ENCODE data around the gene CCDC24. TPM values are rescaled to one million over a fixed set of nuclear protein-coding genes. Genes with fewer than 3 reads are reported as not detected.

CCDC24 gene
- total and polyA plus RNA-seq, 9 of the 15 experiments (the other 6 are each of a cell fraction or from before 2014, with no cell fraction given) = 0.31 to 4.5 (median 1.5) TPM

DNA sequence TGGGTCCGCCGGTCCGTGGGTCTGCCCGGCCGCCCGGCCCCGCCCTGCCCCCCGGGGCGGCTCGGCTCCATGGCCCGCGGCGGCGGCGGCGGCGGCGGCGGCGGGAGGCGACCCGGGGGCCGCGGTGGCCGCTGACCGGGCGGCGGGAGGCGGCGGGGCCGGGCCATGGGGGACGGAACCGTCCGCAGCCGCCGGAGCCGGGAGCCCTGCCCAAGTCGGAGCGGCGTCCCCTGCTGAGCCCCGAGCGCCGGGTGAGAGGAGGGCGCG lies 12.2 kb upstream of the CCDC24 start (continued):
- TF ChIP-seq ZNF263 (CRISPR knock-in tag; IDR thresholded peaks at IDR 0.05; ENCODE audit: borderline replicate concordance) (no peak), CBX3 (IDR thresholded peaks at IDR 0.05; ENCODE audit: borderline replicate concordance in 1 of 2, low read length in 2 of 2) (no peak), GATAD2B (IDR thresholded peaks at IDR 0.05; ENCODE audit: borderline replicate concordance) (no peak), PTBP1 (IDR thresholded peaks at IDR 0.05; ENCODE audit: low read depth, low read length) (no peak), YY1 (IDR thresholded peaks at IDR 0.05; ENCODE audit: borderline replicate concordance in 1 of 3, control insufficient read depth in 1 of 3, extremely low read depth in 1 of 3, insufficient read depth in 3 of 3, insufficient read length in 1 of 3, insufficient replicate concordance in 2 of 3, low read depth in 1 of 3, low read length in 2 of 3) (no peak), MCM5 (IDR thresholded peaks at IDR 0.05; ENCODE audit: low read depth) (no peak), NR3C1 (CRISPR knock-in tag; IDR thresholded peaks at IDR 0.05) (no peak), POLR2G (IDR thresholded peaks at IDR 0.05; ENCODE audit: low read depth, low read length) (peak; percentile 10; the same call in 1 of the 2 replicates), POLR2A (conservative IDR thresholded peaks at IDR 0.05) (no peak), TBL1XR1 (IDR thresholded peaks at IDR 0.05; ENCODE audit: low read length in 2 of 2) (no peak), RFX1 (IDR thresholded peaks at IDR 0.05) (no peak), SIN3A (IDR thresholded peaks at IDR 0.05; ENCODE audit: borderline replicate concordance in 2 of 2, control insufficient read depth in 1 of 2, low read depth in 2 of 2, low read length in 2 of 2) (no peak), ZNF511 (CRISPR knock-in tag; IDR thresholded peaks at IDR 0.05) (no peak), ZNF583 (CRISPR knock-in tag; IDR thresholded peaks at IDR 0.05) (no peak), NEUROD1 (IDR thresholded peaks at IDR 0.05; ENCODE audit: borderline replicate concordance, low read depth, low read length, partially characterized antibody) (no peak), BRD9 (IDR thresholded peaks at IDR 0.05; ENCODE audit: low read depth, partially characterized antibody) (no peak)
- TF ChIP-seq, protein P1, sequence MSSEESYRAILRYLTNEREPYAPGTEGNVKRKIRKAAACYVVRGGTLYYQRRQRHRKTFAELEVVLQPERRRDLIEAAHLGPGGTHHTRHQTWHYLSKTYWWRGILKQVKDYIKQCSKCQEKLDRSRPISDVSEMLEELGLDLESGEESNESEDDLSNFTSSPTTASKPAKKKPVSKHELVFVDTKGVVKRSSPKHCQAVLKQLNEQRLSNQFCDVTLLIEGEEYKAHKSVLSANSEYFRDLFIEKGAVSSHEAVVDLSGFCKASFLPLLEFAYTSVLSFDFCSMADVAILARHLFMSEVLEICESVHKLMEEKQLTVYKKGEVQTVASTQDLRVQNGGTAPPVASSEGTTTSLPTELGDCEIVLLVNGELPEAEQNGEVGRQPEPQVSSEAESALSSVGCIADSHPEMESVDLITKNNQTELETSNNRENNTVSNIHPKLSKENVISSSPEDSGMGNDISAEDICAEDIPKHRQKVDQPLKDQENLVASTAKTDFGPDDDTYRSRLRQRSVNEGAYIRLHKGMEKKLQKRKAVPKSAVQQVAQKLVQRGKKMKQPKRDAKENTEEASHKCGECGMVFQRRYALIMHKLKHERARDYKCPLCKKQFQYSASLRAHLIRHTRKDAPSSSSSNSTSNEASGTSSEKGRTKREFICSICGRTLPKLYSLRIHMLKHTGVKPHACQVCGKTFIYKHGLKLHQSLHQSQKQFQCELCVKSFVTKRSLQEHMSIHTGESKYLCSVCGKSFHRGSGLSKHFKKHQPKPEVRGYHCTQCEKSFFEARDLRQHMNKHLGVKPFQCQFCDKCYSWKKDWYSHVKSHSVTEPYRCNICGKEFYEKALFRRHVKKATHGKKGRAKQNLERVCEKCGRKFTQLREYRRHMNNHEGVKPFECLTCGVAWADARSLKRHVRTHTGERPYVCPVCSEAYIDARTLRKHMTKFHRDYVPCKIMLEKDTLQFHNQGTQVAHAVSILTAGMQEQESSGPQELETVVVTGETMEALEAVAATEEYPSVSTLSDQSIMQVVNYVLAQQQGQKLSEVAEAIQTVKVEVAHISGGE (CRISPR knock-in tag; IDR thresholded peaks at IDR 0.05) = peak in 1 of 3 experiments; percentile 61; a peak in 2 of 6 replicates
- TF ChIP-seq, protein P2, sequence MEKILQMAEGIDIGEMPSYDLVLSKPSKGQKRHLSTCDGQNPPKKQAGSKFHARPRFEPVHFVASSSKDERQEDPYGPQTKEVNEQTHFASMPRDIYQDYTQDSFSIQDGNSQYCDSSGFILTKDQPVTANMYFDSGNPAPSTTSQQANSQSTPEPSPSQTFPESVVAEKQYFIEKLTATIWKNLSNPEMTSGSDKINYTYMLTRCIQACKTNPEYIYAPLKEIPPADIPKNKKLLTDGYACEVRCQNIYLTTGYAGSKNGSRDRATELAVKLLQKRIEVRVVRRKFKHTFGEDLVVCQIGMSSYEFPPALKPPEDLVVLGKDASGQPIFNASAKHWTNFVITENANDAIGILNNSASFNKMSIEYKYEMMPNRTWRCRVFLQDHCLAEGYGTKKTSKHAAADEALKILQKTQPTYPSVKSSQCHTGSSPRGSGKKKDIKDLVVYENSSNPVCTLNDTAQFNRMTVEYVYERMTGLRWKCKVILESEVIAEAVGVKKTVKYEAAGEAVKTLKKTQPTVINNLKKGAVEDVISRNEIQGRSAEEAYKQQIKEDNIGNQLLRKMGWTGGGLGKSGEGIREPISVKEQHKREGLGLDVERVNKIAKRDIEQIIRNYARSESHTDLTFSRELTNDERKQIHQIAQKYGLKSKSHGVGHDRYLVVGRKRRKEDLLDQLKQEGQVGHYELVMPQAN (IDR thresholded peaks at IDR 0.05; ENCODE audit: borderline replicate concordance) = no peak
- TF ChIP-seq, protein P3, sequence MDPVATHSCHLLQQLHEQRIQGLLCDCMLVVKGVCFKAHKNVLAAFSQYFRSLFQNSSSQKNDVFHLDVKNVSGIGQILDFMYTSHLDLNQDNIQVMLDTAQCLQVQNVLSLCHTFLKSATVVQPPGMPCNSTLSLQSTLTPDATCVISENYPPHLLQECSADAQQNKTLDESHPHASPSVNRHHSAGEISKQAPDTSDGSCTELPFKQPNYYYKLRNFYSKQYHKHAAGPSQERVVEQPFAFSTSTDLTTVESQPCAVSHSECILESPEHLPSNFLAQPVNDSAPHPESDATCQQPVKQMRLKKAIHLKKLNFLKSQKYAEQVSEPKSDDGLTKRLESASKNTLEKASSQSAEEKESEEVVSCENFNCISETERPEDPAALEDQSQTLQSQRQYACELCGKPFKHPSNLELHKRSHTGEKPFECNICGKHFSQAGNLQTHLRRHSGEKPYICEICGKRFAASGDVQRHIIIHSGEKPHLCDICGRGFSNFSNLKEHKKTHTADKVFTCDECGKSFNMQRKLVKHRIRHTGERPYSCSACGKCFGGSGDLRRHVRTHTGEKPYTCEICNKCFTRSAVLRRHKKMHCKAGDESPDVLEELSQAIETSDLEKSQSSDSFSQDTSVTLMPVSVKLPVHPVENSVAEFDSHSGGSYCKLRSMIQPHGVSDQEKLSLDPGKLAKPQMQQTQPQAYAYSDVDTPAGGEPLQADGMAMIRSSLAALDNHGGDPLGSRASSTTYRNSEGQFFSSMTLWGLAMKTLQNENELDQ (CRISPR knock-in tag; IDR thresholded peaks at IDR 0.05; ENCODE audit: borderline replicate concordance) = no peak
